DLD1 (cell line): ENCODE data around the gene CBX4.

Experiments
- in situ Hi-C: cut with HindIII; loops from 2 replicates; pipeline ENCODE4 v1.10.0; 2017; ENCODE audit warnings: low sequenced_read_pairs

Gene CBX4

DNA sequence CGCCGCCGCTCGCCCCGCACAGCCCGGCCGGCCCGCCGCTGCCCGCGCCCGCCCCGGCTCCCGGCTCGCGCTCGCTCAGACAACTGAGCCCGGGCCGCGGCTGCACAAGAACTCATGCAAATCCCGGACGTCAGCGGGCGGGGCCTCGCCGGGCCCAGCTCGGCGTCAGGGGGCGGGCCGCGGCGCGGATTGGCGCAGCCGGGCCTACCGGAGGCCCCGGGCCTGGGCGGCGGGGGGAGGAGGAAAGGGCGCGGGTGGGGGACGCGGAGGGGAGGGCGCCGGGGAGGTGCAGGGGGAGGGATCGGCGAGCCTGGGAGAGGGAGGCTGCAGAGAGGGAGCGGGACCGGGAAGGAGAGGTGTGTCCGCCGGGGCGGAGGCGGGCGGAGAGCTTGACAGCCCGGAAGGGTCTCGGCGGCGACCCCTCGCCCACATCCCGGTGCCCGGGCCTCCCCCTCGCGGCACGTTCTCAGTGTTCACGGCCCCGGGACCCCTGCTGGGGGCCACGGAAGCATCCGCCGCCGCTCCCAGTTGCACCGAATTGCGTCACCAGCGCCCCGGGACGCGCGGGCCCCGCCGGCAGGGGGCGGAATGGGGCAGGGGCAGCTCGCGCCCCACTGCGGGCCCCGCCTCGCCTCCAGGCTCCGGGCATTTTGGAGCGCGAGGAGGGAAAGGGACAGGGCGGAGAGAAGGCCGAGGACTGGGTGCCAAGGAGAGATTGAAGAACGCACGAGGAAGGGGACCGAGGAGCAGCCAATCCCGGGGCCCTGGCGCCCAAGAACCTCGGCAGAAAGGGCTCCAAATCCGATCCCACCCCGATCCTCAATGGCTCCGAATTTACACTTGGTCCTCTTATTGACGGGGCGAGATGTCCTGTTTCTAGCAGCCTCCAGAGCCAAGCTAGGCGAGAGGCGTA, at the start of gene CBX4:
Gene CBX4, minus strand, starts transcription at position 85 of the 913 bp plus-strand sequence. CDS start 189 bp downstream, outside the sequence.
- in situ Hi-C loops = no loop called here

DNA sequence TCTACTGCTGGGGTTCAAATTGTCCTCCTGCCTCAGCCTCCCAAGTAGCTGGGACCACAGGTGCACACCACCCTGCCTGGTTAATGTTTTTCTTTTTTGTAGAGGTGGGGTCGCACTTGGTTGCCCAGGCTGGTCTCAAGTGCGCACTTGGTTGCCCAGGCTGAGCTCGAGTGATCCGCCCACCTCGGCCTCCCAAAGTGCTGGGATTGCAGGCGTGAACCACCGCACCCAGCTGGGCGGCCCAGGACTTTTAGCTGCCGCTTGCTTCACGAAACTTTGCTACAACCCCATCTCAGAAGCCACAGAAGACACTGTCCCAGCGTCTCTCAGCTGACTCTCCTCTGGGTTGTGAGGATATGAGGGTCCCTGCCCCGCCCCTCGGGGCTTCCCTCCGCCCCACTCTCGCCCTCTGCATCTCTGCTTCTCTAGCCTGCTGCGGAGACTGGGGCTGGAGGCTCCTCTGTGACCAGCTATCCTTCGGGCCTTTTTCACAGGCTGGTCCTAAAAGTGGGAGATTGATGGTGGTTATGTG, 48.8 kb upstream of the CBX4 start:
- in situ Hi-C loops = no loop called here

DNA sequence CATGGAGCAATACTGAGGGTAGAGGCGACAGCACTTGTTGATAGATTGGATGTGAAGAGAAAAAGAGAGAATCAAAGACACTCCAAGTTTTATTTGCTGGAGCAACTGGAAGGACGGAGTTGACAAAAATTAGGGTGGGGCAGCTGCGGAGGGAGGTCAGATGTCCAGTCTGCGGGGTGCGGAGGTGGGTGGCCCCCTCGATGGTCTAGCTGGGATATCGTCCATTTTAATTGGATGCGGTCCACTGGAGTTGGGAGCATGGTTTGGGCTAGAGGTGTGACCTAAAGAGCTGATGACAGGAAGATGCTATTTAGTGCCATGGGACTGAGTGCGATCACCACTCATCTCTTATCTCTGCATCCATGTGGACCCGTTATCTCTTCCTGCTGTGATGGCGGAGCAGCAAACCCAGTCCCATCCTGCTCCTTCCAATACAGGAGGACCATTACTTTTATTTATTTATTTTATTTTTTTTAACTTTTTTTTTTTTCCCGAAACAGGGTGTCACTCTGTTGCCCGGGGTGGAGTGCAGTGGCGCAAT, 48.3 kb upstream of the CBX4 start:
- in situ Hi-C loops = no loop called here

DNA sequence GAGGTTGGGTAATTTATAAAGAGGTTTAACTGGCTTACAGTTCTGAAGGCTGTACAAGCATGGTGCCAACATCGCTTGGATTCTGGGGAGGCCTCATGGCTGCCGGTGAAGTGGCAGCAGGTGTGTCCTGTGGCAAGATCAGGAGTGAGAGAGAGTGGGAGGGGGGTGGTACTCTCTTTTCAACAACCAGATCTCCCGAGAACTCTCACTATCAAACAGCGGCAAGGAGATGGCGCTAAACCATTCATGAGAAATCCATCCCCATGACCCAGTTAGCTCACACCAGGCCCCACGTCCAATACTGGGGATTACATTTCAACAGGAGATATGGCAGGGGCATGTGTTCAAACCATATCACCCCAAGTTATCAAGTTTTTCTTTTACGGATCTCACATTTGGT, 44.0 kb upstream of the CBX4 start:
- in situ Hi-C loops = no loop called here

DNA sequence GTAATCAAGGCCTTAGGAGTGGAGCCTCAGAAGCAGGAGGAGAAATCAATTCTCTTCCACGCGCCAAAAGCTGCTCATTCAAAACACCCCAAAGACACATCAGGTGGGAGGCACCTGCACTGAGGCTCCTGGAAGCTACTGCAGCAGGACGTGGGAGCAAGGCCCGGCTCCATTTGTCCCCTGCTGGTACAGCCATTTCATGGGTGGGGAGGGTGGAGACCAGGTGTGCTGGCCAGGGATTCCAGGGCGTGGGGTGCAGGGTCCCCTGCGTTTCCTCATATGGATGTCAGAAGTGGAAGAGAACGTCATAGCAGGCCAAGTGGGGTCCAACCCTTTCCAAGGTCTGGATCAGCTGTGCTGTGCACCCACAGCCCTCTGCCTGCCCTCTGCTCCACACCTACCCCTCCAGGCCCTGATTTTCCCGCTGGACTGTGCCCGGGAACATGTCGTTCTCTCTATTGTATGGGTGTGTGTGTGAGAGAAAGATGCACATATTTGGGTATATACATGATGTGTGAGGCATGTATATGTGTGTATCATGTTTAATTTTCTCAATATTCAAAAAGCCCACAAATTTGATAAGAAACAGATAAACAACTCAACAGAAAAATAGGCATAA, 39.2 kb upstream of the CBX4 start:
- in situ Hi-C loops = no loop called here

DNA sequence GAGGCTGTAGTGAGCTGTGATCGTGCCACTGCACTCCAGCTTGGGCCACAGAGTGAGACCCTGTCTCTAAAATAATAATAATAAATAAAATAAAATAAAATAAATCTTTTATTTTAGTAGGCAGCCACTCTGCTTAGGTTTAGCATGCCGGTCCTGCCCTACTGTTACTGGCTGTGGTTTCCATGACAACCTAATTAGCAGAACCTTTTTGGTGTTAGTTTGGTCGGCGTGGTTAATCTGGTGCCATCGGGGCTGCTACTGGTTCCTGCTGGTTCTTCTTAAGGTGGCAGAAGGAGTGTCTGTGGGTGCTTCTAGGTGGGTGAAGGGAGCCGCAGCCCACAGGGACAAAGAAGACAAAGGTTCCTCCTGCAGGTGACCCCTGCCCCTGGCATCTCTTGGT, 37.8 kb upstream of the CBX4 start:
- in situ Hi-C loops = no loop called here

DNA sequence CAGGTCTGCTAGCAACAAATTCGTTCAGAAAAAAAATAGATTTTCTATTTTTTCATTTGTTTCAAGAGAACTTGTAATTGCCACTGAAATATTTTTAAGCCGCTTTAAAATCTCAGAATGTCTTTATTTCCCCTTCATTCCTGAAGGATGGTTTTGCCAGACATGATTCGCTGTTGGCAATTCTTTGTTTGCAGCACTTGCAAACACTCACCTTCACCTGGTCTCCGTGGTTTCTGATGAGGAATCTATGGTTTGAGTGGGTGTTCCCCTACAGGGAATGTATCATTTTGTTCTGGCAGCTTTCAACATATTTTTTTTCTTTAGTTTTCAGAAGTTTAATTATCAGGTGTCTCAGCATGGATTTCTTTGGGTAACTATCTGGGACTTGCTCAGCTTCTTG, 36.3 kb upstream of the CBX4 start:
- in situ Hi-C loops = no loop called here

DNA sequence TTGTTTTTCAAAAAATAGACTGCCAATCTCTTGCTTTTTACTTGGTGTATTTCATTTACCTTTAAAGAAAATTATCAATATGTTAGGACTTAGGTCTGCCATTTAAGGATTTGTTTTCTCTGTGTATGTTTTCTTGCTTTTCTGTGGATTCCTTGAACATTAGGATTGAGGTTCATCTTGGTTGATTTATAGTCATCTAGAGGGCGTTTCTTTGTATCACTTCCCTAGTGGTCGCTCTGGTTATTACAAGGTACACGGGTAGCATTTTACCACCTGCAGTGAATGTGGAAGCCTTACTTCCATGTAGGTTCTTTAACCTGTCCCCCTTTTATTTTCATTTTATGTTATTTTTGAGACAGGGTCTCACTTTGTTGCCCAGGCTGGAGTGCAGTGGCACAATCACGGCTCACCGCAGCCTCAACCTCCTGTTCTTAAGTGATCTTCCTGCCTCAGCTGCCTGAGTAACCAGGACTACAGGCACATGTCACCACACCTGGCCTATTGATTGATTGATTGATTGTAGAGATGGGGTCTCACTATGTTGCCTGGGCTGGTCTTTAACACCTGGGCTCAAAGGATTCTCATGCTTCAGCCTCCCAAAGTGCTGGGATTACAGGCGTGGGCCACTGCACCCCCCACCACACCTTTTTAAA, 35.2 kb upstream of the CBX4 start:
- in situ Hi-C loops = no loop called here

DNA sequence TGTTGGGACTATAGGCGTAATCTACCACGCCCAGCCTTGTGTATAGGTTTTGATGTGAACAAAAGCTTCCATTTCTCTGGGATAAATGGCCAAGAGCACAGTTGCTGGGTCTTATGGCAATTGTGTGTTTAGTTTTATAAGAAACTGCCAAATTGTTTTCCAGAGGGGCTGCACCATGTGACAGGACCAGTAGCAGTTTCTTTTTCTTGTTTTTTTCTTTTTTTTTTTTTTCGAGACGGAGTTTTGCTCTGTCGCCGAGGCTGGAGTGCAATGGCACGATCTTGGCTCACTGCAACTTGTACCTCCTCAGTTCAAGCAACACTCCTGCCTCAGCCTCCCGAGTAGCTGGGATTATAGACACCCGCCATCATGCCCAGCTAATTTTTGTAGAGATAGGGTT, 34.3 kb upstream of the CBX4 start:
- in situ Hi-C loops = no loop called here

DNA sequence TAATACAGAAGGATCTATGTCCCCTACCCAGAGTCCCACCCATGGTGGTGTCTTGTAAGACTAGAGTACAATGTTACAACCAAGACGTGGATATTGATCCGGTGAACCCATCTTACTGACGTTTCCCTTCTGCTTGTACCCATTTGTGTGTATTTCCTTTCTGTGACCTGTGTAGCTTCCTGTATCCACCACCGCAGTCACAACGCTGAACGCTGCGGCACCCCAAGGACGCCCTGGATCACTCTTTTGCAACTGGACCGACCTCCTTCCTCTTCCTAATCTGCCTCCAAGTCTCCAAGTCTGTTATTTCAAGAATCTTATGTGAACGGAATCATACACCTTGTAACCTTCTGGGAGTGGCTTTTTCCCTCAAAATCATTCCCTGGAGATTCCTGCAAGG, 33.5 kb upstream of the CBX4 start:
- in situ Hi-C loops = no loop called here

DNA sequence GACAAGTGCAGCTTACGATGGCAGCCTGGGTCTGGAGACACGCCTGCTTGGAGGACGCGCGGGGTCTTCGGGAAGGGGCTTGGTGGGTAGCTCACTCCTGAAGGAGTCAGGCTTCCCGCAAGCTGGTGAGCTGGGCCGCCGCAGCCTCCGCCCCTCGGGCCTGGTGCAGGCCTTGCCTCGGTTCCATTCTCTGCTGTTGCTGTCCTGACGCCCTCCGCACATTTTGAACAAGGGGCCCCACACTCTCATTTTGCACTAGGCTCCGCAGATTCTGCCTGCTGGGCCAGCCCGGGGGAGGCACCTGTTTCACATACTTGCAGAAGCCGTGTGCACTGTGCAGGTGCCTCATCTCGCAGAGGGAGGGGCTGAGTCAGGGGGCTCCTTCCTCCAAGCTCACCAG, 31.9 kb upstream of the CBX4 start:
- in situ Hi-C loops = no loop called here

DNA sequence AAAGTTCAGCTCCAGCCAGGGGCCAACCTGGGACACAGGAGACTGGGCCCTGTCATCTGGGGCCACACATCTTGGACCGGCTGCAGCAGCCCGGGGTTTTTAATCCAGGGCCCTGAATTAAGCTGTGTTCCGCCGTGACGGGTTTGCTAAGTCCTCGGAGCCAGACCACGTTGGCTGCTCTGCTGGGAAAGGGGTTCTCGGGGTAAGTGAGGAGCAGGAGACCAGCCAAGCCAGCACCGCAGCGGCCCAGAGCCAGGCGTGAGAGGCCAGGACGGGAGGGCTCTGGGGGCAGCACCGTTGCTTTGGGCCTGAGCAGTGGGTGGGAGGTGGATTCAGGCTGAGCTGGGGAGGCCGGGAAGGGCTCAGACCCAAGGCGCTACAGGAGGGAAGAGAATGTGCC, 31.3 kb upstream of the CBX4 start:
- in situ Hi-C loops = no loop called here

DNA sequence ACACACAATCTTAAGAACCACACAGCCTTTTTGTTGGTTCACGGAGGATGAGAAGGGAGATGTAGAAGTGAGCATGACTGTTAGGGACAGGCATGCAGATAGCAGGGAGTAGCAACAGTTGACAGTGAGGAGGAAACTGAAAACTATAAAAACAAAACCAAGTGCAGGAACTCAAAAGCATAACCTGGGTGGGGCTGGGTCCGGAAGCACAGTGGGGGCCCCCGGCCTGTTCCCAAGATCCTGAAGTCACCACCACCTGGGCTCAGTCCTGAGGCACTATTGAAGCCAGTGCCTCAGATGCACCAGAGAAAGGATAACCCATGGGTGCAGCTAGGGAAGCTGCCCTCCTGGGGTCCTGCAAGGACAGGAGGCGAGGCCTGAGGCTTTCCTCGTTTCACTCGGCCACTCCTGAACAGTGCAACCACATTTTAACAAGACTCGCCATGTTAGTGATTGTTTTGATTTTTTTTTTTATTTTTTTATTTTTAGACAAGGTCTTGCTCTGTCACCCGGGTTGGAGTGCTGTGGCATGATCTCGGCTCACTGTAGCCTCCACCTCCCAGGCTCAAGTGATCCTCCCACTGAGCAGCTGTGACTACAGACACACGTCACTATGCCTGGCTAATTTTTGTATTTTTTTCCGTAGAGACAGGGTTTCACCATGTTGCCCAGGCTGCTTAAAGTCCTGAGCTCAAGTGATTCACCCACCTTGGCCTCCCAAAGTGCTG, 27.7 kb upstream of the CBX4 start:
- in situ Hi-C loops = no loop called here

DNA sequence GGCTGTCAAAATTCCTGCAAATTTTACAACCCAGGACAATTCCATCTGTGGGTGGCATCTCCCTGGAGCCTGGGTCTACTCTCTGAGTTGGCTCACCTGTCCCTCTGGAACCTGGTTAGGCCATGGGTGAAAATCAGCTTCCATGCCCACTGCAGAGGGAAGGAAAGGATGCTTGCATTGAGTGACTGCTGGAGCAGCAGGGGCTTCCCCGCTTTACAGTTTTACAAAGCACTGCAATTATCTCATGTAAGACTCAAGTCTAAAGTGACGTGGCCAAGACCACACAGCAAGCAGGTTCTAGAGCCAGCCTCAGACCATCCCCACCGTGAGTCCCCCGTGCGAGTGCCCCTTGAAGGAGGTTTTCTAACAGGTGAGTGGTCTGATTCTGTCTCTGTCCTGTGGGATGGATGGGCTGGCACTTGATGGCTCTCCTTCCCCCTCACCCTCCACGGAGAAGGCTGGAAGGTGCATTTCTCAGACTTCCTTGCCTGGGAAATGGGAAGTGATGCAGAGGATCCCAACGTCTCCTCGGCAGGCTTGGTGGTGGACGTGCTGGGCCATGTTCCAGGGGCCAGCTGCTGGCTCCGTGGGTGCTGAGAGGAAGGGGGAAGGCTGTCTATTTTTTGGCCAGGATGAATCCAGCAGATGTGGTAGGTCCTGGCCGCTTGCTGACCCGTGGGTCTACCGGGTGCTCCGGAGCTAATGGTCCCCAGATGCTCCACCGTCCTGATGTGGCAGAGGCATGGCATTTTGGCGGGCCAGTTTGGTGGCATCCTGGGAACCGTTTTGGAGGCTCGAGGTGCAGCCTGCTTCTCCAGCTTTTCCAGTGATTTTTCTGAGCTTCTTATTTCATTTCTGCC, 26.3 kb upstream of the CBX4 start:
- in situ Hi-C loops = no loop called here

DNA sequence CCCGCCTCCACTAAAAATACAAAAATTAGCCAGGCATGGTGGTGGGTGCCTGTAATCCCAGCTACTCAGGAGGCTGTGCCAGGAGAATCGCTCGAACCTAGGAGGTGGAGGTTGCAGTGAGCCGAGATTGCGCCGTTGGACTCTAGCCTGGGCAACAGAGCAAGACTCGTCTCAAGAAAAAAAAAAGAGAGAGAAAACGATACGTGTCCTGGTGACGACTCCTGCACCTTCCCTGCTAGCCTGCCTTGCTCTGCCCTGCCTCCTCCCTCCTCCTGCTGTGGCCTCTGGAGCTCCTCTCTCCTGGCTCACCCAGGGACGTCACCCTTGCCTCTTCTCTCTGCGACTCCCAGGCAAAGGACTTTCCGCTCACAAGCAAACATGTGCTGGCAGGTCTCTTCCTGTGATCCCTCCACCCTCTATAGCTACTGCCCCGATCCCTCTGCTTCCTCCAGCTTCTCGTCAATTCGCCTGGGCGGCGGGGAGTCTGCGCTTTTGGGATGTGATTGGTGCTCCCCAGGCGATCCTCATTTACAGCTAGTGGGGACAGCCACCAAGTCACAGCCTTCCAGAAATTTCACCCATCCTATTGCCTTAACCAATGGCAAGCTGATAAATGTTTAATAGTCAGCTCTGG, 25.5 kb upstream of the CBX4 start:
- in situ Hi-C loops = no loop called here

DNA sequence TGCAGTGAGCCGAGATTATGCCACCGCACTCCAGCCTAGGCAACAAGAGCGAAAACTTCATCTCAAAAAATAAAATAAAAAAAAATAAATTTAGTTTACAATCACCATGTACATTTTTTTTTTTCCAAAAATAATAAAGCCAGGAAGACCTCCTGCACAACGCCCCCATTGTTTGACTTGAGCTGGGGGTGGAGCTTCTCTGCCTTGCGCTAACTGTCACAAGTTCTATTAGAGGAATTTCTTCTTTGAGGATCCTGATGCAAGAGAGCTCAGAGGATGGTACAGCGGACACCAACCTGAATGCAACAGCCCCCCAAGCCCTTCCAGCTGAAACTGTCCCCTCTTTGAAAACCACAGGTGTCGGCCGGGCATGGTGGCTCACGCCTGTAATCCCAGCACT, 24.9 kb upstream of the CBX4 start:
- in situ Hi-C loops = no loop called here

DNA sequence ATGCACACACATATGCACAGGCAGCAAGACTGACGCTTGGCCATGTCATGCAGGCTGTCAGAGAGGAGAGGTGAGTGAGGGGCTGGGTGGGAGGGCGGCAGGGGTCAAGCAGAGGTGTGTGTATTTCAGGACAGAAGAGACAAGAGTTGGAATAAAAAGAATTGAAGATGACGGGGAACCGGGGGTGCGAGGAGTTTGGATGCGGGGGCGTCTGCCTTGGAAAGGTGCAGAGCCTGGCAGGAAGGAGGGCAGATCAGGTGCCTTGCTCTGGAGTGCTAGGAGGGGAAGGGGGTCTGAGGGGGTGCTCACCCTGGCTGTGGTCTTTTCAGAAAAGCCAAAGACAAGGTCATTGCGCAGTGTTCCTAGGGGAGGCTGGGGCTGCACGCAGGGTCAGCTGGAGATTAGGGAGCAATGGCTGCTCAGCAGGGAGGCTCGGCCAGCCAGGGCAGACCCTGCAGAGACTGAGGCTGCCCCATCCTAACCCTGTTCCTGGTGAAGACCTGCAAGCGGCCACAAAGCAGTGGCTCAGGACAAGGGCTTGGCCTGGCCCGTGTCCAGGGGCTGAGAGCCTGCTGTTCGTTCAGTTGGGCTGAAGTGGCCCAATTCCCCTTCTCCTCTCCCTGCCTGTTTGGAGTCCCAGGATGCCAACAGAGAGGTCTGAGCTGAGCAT, 23.7 kb upstream of the CBX4 start:
- in situ Hi-C loops = no loop called here

DNA sequence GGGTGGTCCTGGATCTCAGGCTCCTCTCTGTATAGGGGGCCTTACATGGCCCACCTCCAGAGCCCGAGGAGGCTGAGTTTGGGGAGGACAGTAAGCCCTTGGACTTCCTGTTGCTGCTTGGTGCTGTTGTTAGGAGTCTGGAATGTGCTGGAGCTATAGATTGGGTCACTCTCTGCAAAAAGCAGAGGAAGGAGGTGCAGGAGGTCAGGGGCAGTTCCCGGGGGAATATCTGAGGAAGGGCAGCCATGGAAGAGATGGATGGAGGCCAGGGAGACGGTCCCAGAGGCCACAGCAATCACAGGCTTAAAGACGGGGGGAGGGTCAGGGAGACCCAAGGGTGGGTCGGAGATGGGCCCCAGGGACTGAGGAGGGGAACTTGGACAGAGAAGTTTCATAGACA, 23.0 kb upstream of the CBX4 start:
- in situ Hi-C loops = no loop called here
